ENCODE data around the gene TMEM108. TPM values are rescaled to one million over a fixed set of nuclear protein-coding genes. Genes with fewer than 3 reads are reported as not detected.
A peak's percentile ranks its signal among the peaks of the same experiment; 100 is the strongest.

Gene TMEM108
- total and polyA plus RNA-seq, 2 donors (not counting 1 experiment from before 2014, with no cell fraction given), result 0.10 to 0.17 TPM

GRCh38 chr3:133189893-133190292 lies 151.7 kb downstream of the TMEM108 start:
- Histone ChIP-seq H2AFZ (ENCODE audit: low read length) (no peak overlapping the region), H3K4me2 (ENCODE audit: extremely low read depth, insufficient read depth, low read length) (no peak overlapping the region), H3K4me1 (ENCODE audit: control insufficient read depth, extremely low read depth, insufficient read depth, low read length) (no peaks in the 10 kb centered on the region), H3K36me3 (ENCODE audit: control insufficient read depth, insufficient read depth, low read length) (no peaks in the 10 kb centered on the region), H3K79me2 (ENCODE audit: control insufficient read depth, insufficient read depth, low read length) (no peaks in the 10 kb centered on the region), H3K9ac (ENCODE audit: insufficient read depth, low read length) (no peak overlapping the region), H3K9me3 (ENCODE audit: control insufficient read depth, insufficient read depth, low read depth, low read length) (no peaks in the 10 kb centered on the region), H3K4me3 (replicated peaks in 1 of 4; ENCODE audit: control extremely low read depth in 1 of 4, insufficient read depth in 1 of 4, low read depth in 3 of 4, low read length in 4 of 4) (no peak overlapping the region), H3K27ac (ENCODE audit: insufficient read depth, low read length) (no peak overlapping the region), H3K27me3 (ENCODE audit: control insufficient read depth, insufficient read depth, low read length) (no peaks in the 10 kb centered on the region), H4K20me1 (ENCODE audit: control insufficient read depth, extremely low read depth, insufficient read depth, low read length) (no peaks in the 10 kb centered on the region)
- TF ChIP-seq CTCF (conservative IDR thresholded peaks at IDR 0.05 in 1 of 2, IDR thresholded peaks at IDR 0.05 in 1 of 2; ENCODE audit: low read depth in 1 of 2, low read length in 2 of 2), result no peak
- TF ChIP-seq EZH2 (IDR thresholded peaks at IDR 0.05; ENCODE audit: low read length, missing control alignments), result no peak
- no peak for DNase-seq (ENCODE audit: low read depth in 2 of 2)

- H3K79me2 ChIP-seq (ENCODE audit: control insufficient read depth, insufficient read depth, low read length), result no peaks in the 10 kb centered on the region
- no peak overlapping the region for H3K4me2 ChIP-seq (ENCODE audit: extremely low read depth, insufficient read depth, low read length)
- H3K4me3 ChIP-seq (replicated peaks in 1 of 4; ENCODE audit: control extremely low read depth in 1 of 4, insufficient read depth in 1 of 4, low read depth in 3 of 4, low read length in 4 of 4), result no peak overlapping the region
- no peaks in the 10 kb centered on the region for H3K9me3 ChIP-seq (ENCODE audit: control insufficient read depth, insufficient read depth, low read depth, low read length)
- no peak overlapping the region for H3K27ac ChIP-seq (ENCODE audit: insufficient read depth, low read length)
- H2AFZ ChIP-seq (ENCODE audit: low read length), result no peak overlapping the region
- H3K9ac ChIP-seq (ENCODE audit: insufficient read depth, low read length), result no peak overlapping the region
- H3K4me1 ChIP-seq (ENCODE audit: control insufficient read depth, extremely low read depth, insufficient read depth, low read length), result no peaks in the 10 kb centered on the region
- no peaks in the 10 kb centered on the region for H3K36me3 ChIP-seq (ENCODE audit: control insufficient read depth, insufficient read depth, low read length)
- no peaks in the 10 kb centered on the region for H3K27me3 ChIP-seq (ENCODE audit: control insufficient read depth, insufficient read depth, low read length)
- no peaks in the 10 kb centered on the region for H4K20me1 ChIP-seq (ENCODE audit: control insufficient read depth, extremely low read depth, insufficient read depth, low read length)
- DNase-seq (ENCODE audit: low read depth in 2 of 2), result no peak
- TF ChIP-seq EZH2 (IDR thresholded peaks at IDR 0.05; ENCODE audit: low read length, missing control alignments) (no peak), CTCF (conservative IDR thresholded peaks at IDR 0.05 in 1 of 2, IDR thresholded peaks at IDR 0.05 in 1 of 2; ENCODE audit: low read depth in 1 of 2, low read length in 2 of 2) (no peak)
Measured at GRCh38 chr3:133191818-133192217, 153.6 kb downstream of the TMEM108 start.

GRCh38 chr3:133192363-133192945 lies 154.3 kb downstream of the TMEM108 start:
- H3K27me3 ChIP-seq (ENCODE audit: control insufficient read depth, insufficient read depth, low read length), result no peaks in the 10 kb centered on the region
- H2AFZ ChIP-seq (ENCODE audit: low read length), result no peak overlapping the region
- no peak overlapping the region for H3K4me3 ChIP-seq (replicated peaks in 1 of 4; ENCODE audit: control extremely low read depth in 1 of 4, insufficient read depth in 1 of 4, low read depth in 3 of 4, low read length in 4 of 4)
- no peaks in the 10 kb centered on the region for H3K36me3 ChIP-seq (ENCODE audit: control insufficient read depth, insufficient read depth, low read length)
- H3K4me2 ChIP-seq (ENCODE audit: extremely low read depth, insufficient read depth, low read length), result no peak overlapping the region
- no peaks in the 10 kb centered on the region for H3K79me2 ChIP-seq (ENCODE audit: control insufficient read depth, insufficient read depth, low read length)
- H3K9ac ChIP-seq (ENCODE audit: insufficient read depth, low read length), result no peak overlapping the region
- no peaks in the 10 kb centered on the region for H3K9me3 ChIP-seq (ENCODE audit: control insufficient read depth, insufficient read depth, low read depth, low read length)
- peak in 1 of 2 donors; percentile 16 for DNase-seq (ENCODE audit: low read depth in 2 of 2)
- no peaks in the 10 kb centered on the region for H3K4me1 ChIP-seq (ENCODE audit: control insufficient read depth, extremely low read depth, insufficient read depth, low read length)
- no peaks in the 10 kb centered on the region for H4K20me1 ChIP-seq (ENCODE audit: control insufficient read depth, extremely low read depth, insufficient read depth, low read length)
- no peak overlapping the region for H3K27ac ChIP-seq (ENCODE audit: insufficient read depth, low read length)
- TF ChIP-seq EZH2 (IDR thresholded peaks at IDR 0.05; ENCODE audit: low read length, missing control alignments) (no peak), CTCF (conservative IDR thresholded peaks at IDR 0.05 in 1 of 2, IDR thresholded peaks at IDR 0.05 in 1 of 2; ENCODE audit: low read depth in 1 of 2, low read length in 2 of 2) (no peak)
